ENCODE data around the gene METTL21C.

The METTL21C gene

GRCh38 chr13:102678339-102679107 lies 16.3 kb downstream of the METTL21C start:
- in situ Hi-C loops (cut with MboI; ENCODE audit: low pct_unique_long_range_greater_than_20kb, low sequenced_read_pairs) = no loop called here
- no peak for DNase-seq

GRCh38 chr13:102677122-102677521 lies 17.7 kb downstream of the METTL21C start:
- no peak for DNase-seq
- in situ Hi-C loops (cut with MboI; ENCODE audit: low pct_unique_long_range_greater_than_20kb, low sequenced_read_pairs) = no loop called here

GRCh38 chr13:102675115-102675514 lies 19.7 kb downstream of the METTL21C start:
- DNase-seq = no peak
- in situ Hi-C loops (cut with MboI; ENCODE audit: low pct_unique_long_range_greater_than_20kb, low sequenced_read_pairs) = no loop called here

GRCh38 chr13:102670130-102670529 lies 24.7 kb downstream of the METTL21C start:
- in situ Hi-C loops (cut with MboI; ENCODE audit: low pct_unique_long_range_greater_than_20kb, low sequenced_read_pairs) = no loop called here
- no peak for DNase-seq

- no peak for DNase-seq
- in situ Hi-C loops (cut with MboI; ENCODE audit: low pct_unique_long_range_greater_than_20kb, low sequenced_read_pairs) = no loop called here
These were observed 26.9 kb downstream of the METTL21C start for GRCh38 chr13:102667911-102668310.

GRCh38 chr13:102667023-102667422 lies 27.8 kb downstream of the METTL21C start:
- in situ Hi-C loops (cut with MboI; ENCODE audit: low pct_unique_long_range_greater_than_20kb, low sequenced_read_pairs) = no loop called here

GRCh38 chr13:102659168-102659713 lies 35.6 kb downstream of the METTL21C start:
- DNase-seq = no peak
- in situ Hi-C loops (cut with MboI; ENCODE audit: low pct_unique_long_range_greater_than_20kb, low sequenced_read_pairs) = no loop called here

More at GRCh38 chr13:102667023-102667422, 27.8 kb downstream of the METTL21C start:
- no peak for DNase-seq

GRCh38 chr13:102658660-102659059 lies 36.2 kb downstream of the METTL21C start:
- DNase-seq = no peak
- in situ Hi-C loops (cut with MboI; ENCODE audit: low pct_unique_long_range_greater_than_20kb, low sequenced_read_pairs) = no loop called here

- in situ Hi-C loops (cut with MboI; ENCODE audit: low pct_unique_long_range_greater_than_20kb, low sequenced_read_pairs) = no loop called here
- peak; percentile 8 for DNase-seq
These were observed 37.2 kb downstream of the METTL21C start for GRCh38 chr13:102657630-102658029.

- no peak for DNase-seq
- in situ Hi-C loops (cut with MboI; ENCODE audit: low pct_unique_long_range_greater_than_20kb, low sequenced_read_pairs) = no loop called here
These were observed 40.1 kb downstream of the METTL21C start for GRCh38 chr13:102654756-102655155.

- in situ Hi-C loops (cut with MboI; ENCODE audit: low pct_unique_long_range_greater_than_20kb, low sequenced_read_pairs) = no loop called here
- no peak for DNase-seq
These were observed 43.0 kb downstream of the METTL21C start for GRCh38 chr13:102651892-102652291.

GRCh38 chr13:102651392-102651791 lies 43.5 kb downstream of the METTL21C start:
- DNase-seq = no peak
- in situ Hi-C loops (cut with MboI; ENCODE audit: low pct_unique_long_range_greater_than_20kb, low sequenced_read_pairs) = no loop called here

- DNase-seq = no peak
- in situ Hi-C loops (cut with MboI; ENCODE audit: low pct_unique_long_range_greater_than_20kb, low sequenced_read_pairs) = no loop called here
These were observed 44.4 kb downstream of the METTL21C start for GRCh38 chr13:102650444-102650843.

GRCh38 chr13:102648046-102648445 lies 46.8 kb downstream of the METTL21C start:
- in situ Hi-C loops (cut with MboI; ENCODE audit: low pct_unique_long_range_greater_than_20kb, low sequenced_read_pairs) = no loop called here
- DNase-seq = peak; percentile 21

GRCh38 chr13:102645701-102646100 lies 49.1 kb downstream of the METTL21C start:
- DNase-seq = no peak
- in situ Hi-C loops (cut with MboI; ENCODE audit: low pct_unique_long_range_greater_than_20kb, low sequenced_read_pairs) = no loop called here

GRCh38 chr13:102643656-102644055 lies 51.2 kb downstream of the METTL21C start:
- in situ Hi-C loops (cut with MboI; ENCODE audit: low pct_unique_long_range_greater_than_20kb, low sequenced_read_pairs) = no loop called here
- no peak for DNase-seq

- in situ Hi-C loops (cut with MboI; ENCODE audit: low pct_unique_long_range_greater_than_20kb, low sequenced_read_pairs) = no loop called here
- DNase-seq = no peak
These were observed 52.4 kb downstream of the METTL21C start for GRCh38 chr13:102642475-102642874.

GRCh38 chr13:102642029-102642428 lies 52.8 kb downstream of the METTL21C start:
- no peak for DNase-seq
- in situ Hi-C loops (cut with MboI; ENCODE audit: low pct_unique_long_range_greater_than_20kb, low sequenced_read_pairs) = no loop called here

GRCh38 chr13:102638741-102639140 lies 56.1 kb downstream of the METTL21C start:
- DNase-seq = no peak
- in situ Hi-C loops (cut with MboI; ENCODE audit: low pct_unique_long_range_greater_than_20kb, low sequenced_read_pairs) = no loop called here
